Stimulated activated CD4-positive, alpha-beta T cell treated with anti-CD3 and anti-CD28 coated beads, Interleukin-4, amount 100 ng/mL, for 1 hour (primary cell): ENCODE results near the gene KLRC2.
"Not testable (repeated sequence)": the region's sequence is repeated elsewhere in the genome, so short reads cannot be mapped to it uniquely, and the experiment has no call there.

Experiments used
- DNase-seq: peaks from one replicate; pipeline ENCODE4 v3.0.0-alpha.2; 2020

Gene KLRC2

GRCh38 chr12:10435816-10436215, at the start of gene KLRC2:
Gene KLRC2 (minus strand): TSS chr12:10436010. CDS start chr12:10435986, 24 bp downstream.
- not testable (repeated sequence) for DNase-seq

- not testable (repeated sequence) for DNase-seq
Observed at GRCh38 chr12:10481901-10482300, 46.1 kb upstream of the KLRC2 start.

GRCh38 chr12:10472808-10473207, 37.0 kb upstream of the KLRC2 start:
- DNase-seq: not testable (repeated sequence)

- no peak for DNase-seq
Observed at GRCh38 chr12:10469701-10470100, 33.9 kb upstream of the KLRC2 start.

- no peak for DNase-seq
Observed at GRCh38 chr12:10466311-10466710, 30.5 kb upstream of the KLRC2 start.

- no peak for DNase-seq
Observed at GRCh38 chr12:10457760-10458159, 21.9 kb upstream of the KLRC2 start.

GRCh38 chr12:10456856-10457255, 21.0 kb upstream of the KLRC2 start:
- DNase-seq: no peak

- no peak for DNase-seq
Observed at GRCh38 chr12:10455766-10456165, 20.0 kb upstream of the KLRC2 start.

- DNase-seq: no peak
Observed at GRCh38 chr12:10454531-10454930, 18.7 kb upstream of the KLRC2 start.

GRCh38 chr12:10453156-10453555, 17.3 kb upstream of the KLRC2 start, which contains the start of gene KLRC1:
Gene KLRC1 (minus strand): TSS chr12:10453377. CDS start chr12:10451156, 2,221 bp downstream.
- no peak for DNase-seq

GRCh38 chr12:10448236-10448635, 12.4 kb upstream of the KLRC2 start:
- no peak for DNase-seq

- not testable (repeated sequence) for DNase-seq
Observed at GRCh38 chr12:10446052-10446451, 10.2 kb upstream of the KLRC2 start.

GRCh38 chr12:10441144-10441543, 5.3 kb upstream of the KLRC2 start:
- DNase-seq: not testable (repeated sequence)

GRCh38 chr12:10439608-10440274, 3.9 kb upstream of the KLRC2 start:
- not testable (repeated sequence) for DNase-seq

GRCh38 chr12:10437601-10438000, 1.8 kb upstream of the KLRC2 start:
- DNase-seq: not testable (repeated sequence)

GRCh38 chr12:10430623-10431022, 5.2 kb downstream of the KLRC2 start:
- not testable (repeated sequence) for DNase-seq

- not testable (repeated sequence) for DNase-seq
Observed at GRCh38 chr12:10425938-10426337, 9.9 kb downstream of the KLRC2 start.

GRCh38 chr12:10424260-10424899, 11.4 kb downstream of the KLRC2 start:
- DNase-seq: not testable (repeated sequence)

GRCh38 chr12:10422159-10422558, 13.7 kb downstream of the KLRC2 start:
- not testable (repeated sequence) for DNase-seq

GRCh38 chr12:10420334-10420733, 15.5 kb downstream of the KLRC2 start, which contains the start of gene KLRC3:
Gene KLRC3 (minus strand): TSS chr12:10420595. CDS start chr12:10420550, 45 bp downstream.
- not testable (repeated sequence) for DNase-seq

- DNase-seq: no peak
Observed at GRCh38 chr12:10409392-10409791, 26.4 kb downstream of the KLRC2 start, which contains the start of gene KLRC4. Gene KLRC4 (minus strand): TSS chr12:10409757. CDS start chr12:10409575, 182 bp downstream.

- no peak for DNase-seq
Observed at GRCh38 chr12:10408842-10409241, 27.0 kb downstream of the KLRC2 start.

GRCh38 chr12:10406725-10407124, 29.1 kb downstream of the KLRC2 start:
- DNase-seq: no peak

GRCh38 chr12:10405294-10405693, 30.5 kb downstream of the KLRC2 start:
- no peak for DNase-seq
